HCT116 (cell line): ENCODE data around the gene MRRF. TPM values are rescaled to one million over a fixed set of nuclear protein-coding genes. Genes with fewer than 3 reads are reported as not detected.

ENCODE experiments used
- ATAC-seq: fragments of 200-7000 bp; cut with Tn5 transposase; 2 replicates; pipeline ENCODE4 v1.9.1; 2020; ENCODE audit warnings: mild to moderate bottlenecking, moderate library complexity
- BruUV-seq: library from RNA; stranded (reverse); fragments of 400-500 nt; replicated peaks from 2 replicates; lab custom pipeline; 2021; lab: Mats Ljungman, UMichigan
- CTCF ChIA-PET: fragments of 300-600 bp; sonication (Branson Sonifier 250); formaldehyde crosslinking; loops from one replicate; lab custom pipeline; 2021; ENCODE audit warnings: antibody characterized with exemption; lab: Charles Lee
- POLR2A ChIA-PET: fragments of 300-600, 350-600 bp; sonication (Branson Sonifier 250); formaldehyde crosslinking; loops from one replicate; lab custom pipeline; 2021; ENCODE audit warnings: antibody characterized with exemption; lab: Charles Lee
- RAD21 ChIA-PET, 2 experiments: fragments of 300-600 bp; sonication (Branson Sonifier 250); formaldehyde crosslinking; loops; one replicate each; lab custom pipeline; 2023; ENCODE audit warnings: low total read pairs in 2 of 2; ENCODE audit not compliant: uncharacterized antibody in 2 of 2, unreplicated experiment in 2 of 2, low non-redundant PET in 1 of 2; lab: Charles Lee
- DNase-seq: peaks from one replicate; pipeline ENCODE4 v3.0.0-alpha.2; 2010; ENCODE audit warnings: low read depth, low spot score
- H2AFZ ChIP-seq: fragments of 200-600 bp; shearing (Covaris generic), sonication (generic); 2 replicates; pipeline ENCODE4 v1.6.1; 2017; ENCODE audit warnings: low read depth, mixed run types, mixed read lengths, antibody characterized with exemption, low read length; ENCODE audit not compliant: poor library complexity, severe bottlenecking
- H3K27ac ChIP-seq: 2 replicates; pipeline ENCODE4 v1.5.1; 2012; ENCODE audit warnings: low read depth, low read length
- H3K27me3 ChIP-seq: fragments of 200-600 bp; sonication (generic); 2 replicates; pipeline ENCODE4 v1.6.1; 2016; ENCODE audit warnings: mixed run types, low read length, mixed read lengths; ENCODE audit not compliant: insufficient read depth
- H3K36me3 ChIP-seq, 2 experiments: fragments of 200-500 bp in 1 of 2; fragments of 200-600 bp in 1 of 2; sonication (Bioruptor generic) in 1 of 2; sonication (generic) in 1 of 2; 2 replicates each; pipeline versions ENCODE4 v1.5.1 to v1.6.1; 2014 to 2016; ENCODE audit warnings: low read length in 2 of 2, inconsistent platforms in 1 of 2, mixed read lengths in 1 of 2, mixed run types in 1 of 2; ENCODE audit not compliant: insufficient read depth in 2 of 2, control insufficient read depth in 1 of 2
- H3K4me1 ChIP-seq, 2 experiments: fragments of 200-600 bp in 1 of 2; sonication (generic) in 1 of 2; 2 replicates each; pipeline versions ENCODE4 v1.5.1 to v1.6.1; 2012 to 2017; ENCODE audit warnings: low read length in 2 of 2, inconsistent platforms in 1 of 2, mild to moderate bottlenecking in 1 of 2, mixed read lengths in 1 of 2, mixed run types in 1 of 2, moderate library complexity in 1 of 2; ENCODE audit not compliant: insufficient read depth in 2 of 2, control insufficient read depth in 1 of 2
- H3K4me2 ChIP-seq: fragments of 200-600 bp; sonication (generic); 2 replicates; pipeline ENCODE4 v1.6.1; 2017; ENCODE audit warnings: mixed run types, low read length, mixed read lengths
- H3K4me3 ChIP-seq, 2 experiments: fragments of 200-600 bp in 1 of 2; sonication (generic) in 1 of 2; replicated peaks in 1 of 2; 2 replicates each; pipeline ENCODE4 v1.5.1; 2011 to 2016; ENCODE audit warnings: low read length in 2 of 2, control low read depth in 1 of 2, low read depth in 1 of 2, mild to moderate bottlenecking in 1 of 2, mixed read lengths in 1 of 2, mixed run types in 1 of 2
- H3K79me2 ChIP-seq: fragments of 200-600 bp; sonication (generic); 2 replicates; pipeline ENCODE4 v1.6.1; 2017; ENCODE audit warnings: mild to moderate bottlenecking, mixed run types, low read length, moderate library complexity, mixed read lengths; ENCODE audit not compliant: insufficient read depth
- H3K9ac ChIP-seq: fragments of 200-600 bp; sonication (generic); 2 replicates; pipeline ENCODE4 v1.6.1; 2016; ENCODE audit warnings: low read length, mixed read lengths
- H3K9me2 ChIP-seq: fragments of 200-600 bp; sonication (generic), shearing (Covaris generic); 2 replicates; pipeline ENCODE4 v1.6.1; 2017; ENCODE audit warnings: mixed run types, mild to moderate bottlenecking, moderate library complexity; ENCODE audit not compliant: insufficient read depth
- H3K9me3 ChIP-seq, 2 experiments: fragments of 200-500 bp in 1 of 2; fragments of 200-600 bp in 1 of 2; sonication (Bioruptor generic) in 1 of 2; sonication (generic) in 1 of 2; 2 replicates each; pipeline ENCODE4 v1.6.1; 2014 to 2017; ENCODE audit warnings: low read length in 2 of 2, mixed read lengths in 2 of 2, inconsistent platforms in 1 of 2, low read depth in 1 of 2, mild to moderate bottlenecking in 1 of 2, mixed run types in 1 of 2, moderate library complexity in 1 of 2; ENCODE audit not compliant: control insufficient read depth in 1 of 2, insufficient read depth in 1 of 2
- H4K20me1 ChIP-seq: fragments of 200-600 bp; sonication (generic), shearing (Covaris generic); 2 replicates; pipeline ENCODE4 v1.6.1; 2017; ENCODE audit warnings: mixed run types, mild to moderate bottlenecking, moderate library complexity; ENCODE audit not compliant: insufficient read depth
- EGR1 ChIP-seq: IDR thresholded peaks from 2 replicates; pipeline ENCODE4 v1.6.1; 2012; ENCODE audit warnings: low read depth
- ELF1 ChIP-seq: IDR thresholded peaks from 2 replicates; pipeline ENCODE4 v1.6.1; 2012; ENCODE audit warnings: low read depth, borderline replicate concordance
- EZH2 ChIP-seq: fragments of 200-600 bp; sonication (generic); IDR thresholded peaks from 2 replicates; pipeline ENCODE4 v1.6.1; 2017; ENCODE audit warnings: antibody characterized with exemption, mixed run types
- FOSL1 ChIP-seq: IDR thresholded peaks from 2 replicates; pipeline ENCODE4 v1.6.1; 2012; ENCODE audit warnings: low read depth
- JUND ChIP-seq: IDR thresholded peaks from 2 replicates; pipeline ENCODE4 v1.6.1; 2012
- POLR2AphosphoS5 ChIP-seq: IDR thresholded peaks from 2 replicates; pipeline ENCODE4 v1.6.1; 2011; ENCODE audit warnings: mild to moderate bottlenecking, low read depth, low read length, moderate library complexity
- RAD21 ChIP-seq: IDR thresholded peaks from 2 replicates; pipeline ENCODE4 v1.6.1; 2012; ENCODE audit warnings: low read depth, mild to moderate bottlenecking
- SIN3A ChIP-seq: IDR thresholded peaks from 2 replicates; pipeline ENCODE4 v1.6.1; 2012; ENCODE audit warnings: low read depth
- SP1 ChIP-seq: IDR thresholded peaks from 2 replicates; pipeline ENCODE4 v1.6.1; 2012; ENCODE audit warnings: low read depth
- SRF ChIP-seq: IDR thresholded peaks from 2 replicates; pipeline ENCODE4 v1.6.1; 2012; ENCODE audit warnings: low read depth
- YY1 ChIP-seq: IDR thresholded peaks from 2 replicates; pipeline ENCODE4 v1.6.1; 2011; ENCODE audit warnings: low read length, low read depth, moderate library complexity, mild to moderate bottlenecking; ENCODE audit not compliant: insufficient replicate concordance; ENCODE audit errors: extremely low read depth
- ZFX ChIP-seq: fragments of 450-650 bp; IDR thresholded peaks from 2 replicates; pipeline ENCODE4 v1.6.1; 2017
- intact Hi-C: fragments of 100-400 bp; cut with micrococcal nuclease; formaldehyde crosslinking; loops from 2 replicates; pipeline ENCODE4 v1.10.0; 2022
- total RNA-seq: library from RNA; stranded (reverse); gene quantifications from one replicate; pipeline ENCODE4 v1.2.1, GENCODE V29; 2021; ENCODE audit not compliant: unreplicated experiment
- TF ChIP-seq, protein P1 (sequence below): IDR thresholded peaks from 2 replicates; pipeline ENCODE4 v1.6.1; 2011; ENCODE audit warnings: mild to moderate bottlenecking, low read length, moderate library complexity; ENCODE audit not compliant: insufficient replicate concordance; ENCODE audit errors: extremely low read depth
- TF ChIP-seq, protein P2 (sequence below): IDR thresholded peaks from 2 replicates; pipeline ENCODE4 v1.6.1; 2012
- TF ChIP-seq, protein P3 (sequence below): IDR thresholded peaks from 2 replicates; pipeline ENCODE4 v1.6.1; 2012; ENCODE audit warnings: low read depth
- TF ChIP-seq, protein P4 (sequence below): IDR thresholded peaks from 2 replicates; pipeline ENCODE4 v1.6.1; 2012

Gene MRRF
- total RNA-seq, 1 experiment from 2014 or later, result 88.6 TPM

DNA sequence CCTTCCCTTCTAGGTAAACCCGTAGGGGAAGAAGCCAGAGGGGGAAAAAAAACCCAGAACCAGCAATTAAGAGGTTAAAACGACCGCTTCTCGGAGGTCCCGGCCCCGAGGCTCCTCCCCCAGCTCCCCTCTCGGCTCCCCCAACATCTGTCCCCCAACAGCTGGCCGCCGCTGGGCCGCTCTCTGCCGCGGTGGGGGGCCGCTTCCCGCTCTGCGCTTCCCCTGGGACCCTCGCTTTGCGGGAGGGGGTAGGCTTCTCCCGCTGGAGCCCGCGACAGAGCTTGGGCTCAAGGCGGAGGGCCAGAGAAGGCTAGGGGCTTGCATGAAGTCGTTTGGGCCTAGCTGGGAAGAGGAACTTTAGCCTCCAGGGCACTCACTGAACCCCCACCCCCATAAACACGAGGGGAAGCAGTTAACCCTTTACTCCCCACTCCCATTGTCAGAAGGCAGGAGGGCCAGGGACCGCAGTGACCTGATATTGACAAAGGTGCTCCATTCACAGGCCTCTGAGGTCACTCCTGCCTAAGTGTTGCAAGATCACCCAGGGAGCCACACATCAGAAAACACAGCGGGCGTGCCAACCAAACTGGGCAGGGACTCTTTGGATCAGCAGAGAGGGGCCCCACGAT is 43.4 kb upstream of the MRRF start:
- ATAC-seq (no peak), DNase-seq (no peak)
- H3K79me2 ChIP-seq, result no peaks in the 10 kb centered on the region
- no peak overlapping the region for H3K9ac ChIP-seq
- H3K36me3 ChIP-seq, result no peaks in the 10 kb centered on the region
- RAD21 ChIA-PET, result no interaction called here
- CTCF ChIA-PET, result no interaction called here
- no peaks in the 10 kb centered on the region for H3K9me3 ChIP-seq
- TF ChIP-seq POLR2AphosphoS5 (no peak), SRF (no peak), FOSL1 (no peak), JUND (no peak), RAD21 (no peak), ZFX (no peak), YY1 (no peak), SIN3A (no peak), SP1 (no peak), ELF1 (no peak), EZH2 (no peak), EGR1 (no peak)
- TF ChIP-seq, protein P1, sequence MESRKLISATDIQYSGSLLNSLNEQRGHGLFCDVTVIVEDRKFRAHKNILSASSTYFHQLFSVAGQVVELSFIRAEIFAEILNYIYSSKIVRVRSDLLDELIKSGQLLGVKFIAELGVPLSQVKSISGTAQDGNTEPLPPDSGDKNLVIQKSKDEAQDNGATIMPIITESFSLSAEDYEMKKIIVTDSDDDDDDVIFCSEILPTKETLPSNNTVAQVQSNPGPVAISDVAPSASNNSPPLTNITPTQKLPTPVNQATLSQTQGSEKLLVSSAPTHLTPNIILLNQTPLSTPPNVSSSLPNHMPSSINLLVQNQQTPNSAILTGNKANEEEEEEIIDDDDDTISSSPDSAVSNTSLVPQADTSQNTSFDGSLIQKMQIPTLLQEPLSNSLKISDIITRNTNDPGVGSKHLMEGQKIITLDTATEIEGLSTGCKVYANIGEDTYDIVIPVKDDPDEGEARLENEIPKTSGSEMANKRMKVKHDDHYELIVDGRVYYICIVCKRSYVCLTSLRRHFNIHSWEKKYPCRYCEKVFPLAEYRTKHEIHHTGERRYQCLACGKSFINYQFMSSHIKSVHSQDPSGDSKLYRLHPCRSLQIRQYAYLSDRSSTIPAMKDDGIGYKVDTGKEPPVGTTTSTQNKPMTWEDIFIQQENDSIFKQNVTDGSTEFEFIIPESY, result no peak
- TF ChIP-seq, protein P2, sequence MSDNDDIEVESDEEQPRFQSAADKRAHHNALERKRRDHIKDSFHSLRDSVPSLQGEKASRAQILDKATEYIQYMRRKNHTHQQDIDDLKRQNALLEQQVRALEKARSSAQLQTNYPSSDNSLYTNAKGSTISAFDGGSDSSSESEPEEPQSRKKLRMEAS, result no peak
- TF ChIP-seq, protein P3, sequence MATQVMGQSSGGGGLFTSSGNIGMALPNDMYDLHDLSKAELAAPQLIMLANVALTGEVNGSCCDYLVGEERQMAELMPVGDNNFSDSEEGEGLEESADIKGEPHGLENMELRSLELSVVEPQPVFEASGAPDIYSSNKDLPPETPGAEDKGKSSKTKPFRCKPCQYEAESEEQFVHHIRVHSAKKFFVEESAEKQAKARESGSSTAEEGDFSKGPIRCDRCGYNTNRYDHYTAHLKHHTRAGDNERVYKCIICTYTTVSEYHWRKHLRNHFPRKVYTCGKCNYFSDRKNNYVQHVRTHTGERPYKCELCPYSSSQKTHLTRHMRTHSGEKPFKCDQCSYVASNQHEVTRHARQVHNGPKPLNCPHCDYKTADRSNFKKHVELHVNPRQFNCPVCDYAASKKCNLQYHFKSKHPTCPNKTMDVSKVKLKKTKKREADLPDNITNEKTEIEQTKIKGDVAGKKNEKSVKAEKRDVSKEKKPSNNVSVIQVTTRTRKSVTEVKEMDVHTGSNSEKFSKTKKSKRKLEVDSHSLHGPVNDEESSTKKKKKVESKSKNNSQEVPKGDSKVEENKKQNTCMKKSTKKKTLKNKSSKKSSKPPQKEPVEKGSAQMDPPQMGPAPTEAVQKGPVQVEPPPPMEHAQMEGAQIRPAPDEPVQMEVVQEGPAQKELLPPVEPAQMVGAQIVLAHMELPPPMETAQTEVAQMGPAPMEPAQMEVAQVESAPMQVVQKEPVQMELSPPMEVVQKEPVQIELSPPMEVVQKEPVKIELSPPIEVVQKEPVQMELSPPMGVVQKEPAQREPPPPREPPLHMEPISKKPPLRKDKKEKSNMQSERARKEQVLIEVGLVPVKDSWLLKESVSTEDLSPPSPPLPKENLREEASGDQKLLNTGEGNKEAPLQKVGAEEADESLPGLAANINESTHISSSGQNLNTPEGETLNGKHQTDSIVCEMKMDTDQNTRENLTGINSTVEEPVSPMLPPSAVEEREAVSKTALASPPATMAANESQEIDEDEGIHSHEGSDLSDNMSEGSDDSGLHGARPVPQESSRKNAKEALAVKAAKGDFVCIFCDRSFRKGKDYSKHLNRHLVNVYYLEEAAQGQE, result no peak
- TF ChIP-seq, protein P4, sequence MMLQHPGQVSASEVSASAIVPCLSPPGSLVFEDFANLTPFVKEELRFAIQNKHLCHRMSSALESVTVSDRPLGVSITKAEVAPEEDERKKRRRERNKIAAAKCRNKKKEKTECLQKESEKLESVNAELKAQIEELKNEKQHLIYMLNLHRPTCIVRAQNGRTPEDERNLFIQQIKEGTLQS, result no peak
- peaks cover 0 to 7% of the 10 kb centered on the region in 2 experiments; a peak in 1 of 4 replicates for H3K4me1 ChIP-seq
- no peaks in the 10 kb centered on the region for H4K20me1 ChIP-seq
- H2AFZ ChIP-seq, result no peak overlapping the region
- H3K9me2 ChIP-seq, result no peaks in the 10 kb centered on the region
- no peak overlapping the region for H3K27ac ChIP-seq
- no peaks in the 10 kb centered on the region for H3K27me3 ChIP-seq
- POLR2A ChIA-PET, result no interaction called here
- H3K4me2 ChIP-seq, result no peak overlapping the region
- no TSS peak for BruUV-seq
- intact Hi-C loops, result no loop called here
- no peak overlapping the region for H3K4me3 ChIP-seq
